HG03460 (cell line): ENCODE data around the gene ITGA11.

Experiments
- ATAC-seq: cut with Tn5 transposase; IDR thresholded peaks from one replicate; pipeline ENCODE4 v1.9.1; 2021; ENCODE audit not compliant: unreplicated experiment

ITGA11 gene

DNA sequence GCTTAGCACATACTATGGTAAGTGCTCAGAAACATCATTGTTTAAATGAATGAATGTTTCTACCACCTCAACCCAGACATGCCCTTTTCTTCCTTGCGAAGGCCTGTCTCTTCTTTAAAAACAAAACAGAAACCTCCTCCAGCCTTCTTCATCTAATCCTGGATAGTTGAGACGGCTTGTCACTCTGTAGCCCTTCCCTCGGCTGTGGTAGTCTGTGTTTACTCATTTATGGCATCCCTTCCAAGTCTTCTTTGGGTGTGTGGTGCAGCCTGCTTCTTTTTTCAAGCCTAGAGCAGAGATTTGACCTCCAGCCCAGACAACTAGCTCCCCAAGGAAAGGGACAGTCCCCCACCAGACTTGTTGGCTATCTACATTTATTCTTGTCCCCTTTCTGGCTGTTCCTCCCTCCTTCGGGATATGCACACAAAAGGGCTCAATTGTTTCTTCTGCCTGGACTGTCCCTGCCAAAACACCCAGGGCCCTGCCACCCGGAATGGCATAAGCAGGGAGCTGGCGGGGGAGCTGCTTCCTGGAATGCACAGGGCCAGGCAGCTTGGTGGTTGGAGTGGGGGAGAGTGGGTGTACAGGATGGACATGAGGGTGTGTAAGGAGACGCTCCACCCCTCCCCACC, 67.8 kb downstream of the ITGA11 start:
- no peak for ATAC-seq

DNA sequence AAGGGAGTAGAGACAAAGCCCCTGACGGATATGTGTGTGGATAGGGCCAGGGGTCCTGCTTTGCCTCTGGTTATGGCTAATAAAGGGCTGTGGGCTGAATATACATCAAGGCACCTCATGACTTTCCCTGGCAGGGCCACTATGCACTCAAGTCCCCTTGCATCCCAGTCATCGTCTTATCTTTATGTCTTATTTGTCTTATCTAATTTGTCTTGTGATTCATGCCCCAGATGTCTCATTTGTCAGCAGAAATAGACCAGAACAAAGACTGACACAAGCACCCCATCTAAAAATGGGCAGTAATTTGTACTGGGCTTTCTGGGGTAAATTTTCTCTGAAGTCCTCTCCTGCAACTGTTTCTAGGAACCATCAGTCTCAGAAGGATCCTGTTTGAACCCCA, 68.6 kb downstream of the ITGA11 start:
- no peak for ATAC-seq

DNA sequence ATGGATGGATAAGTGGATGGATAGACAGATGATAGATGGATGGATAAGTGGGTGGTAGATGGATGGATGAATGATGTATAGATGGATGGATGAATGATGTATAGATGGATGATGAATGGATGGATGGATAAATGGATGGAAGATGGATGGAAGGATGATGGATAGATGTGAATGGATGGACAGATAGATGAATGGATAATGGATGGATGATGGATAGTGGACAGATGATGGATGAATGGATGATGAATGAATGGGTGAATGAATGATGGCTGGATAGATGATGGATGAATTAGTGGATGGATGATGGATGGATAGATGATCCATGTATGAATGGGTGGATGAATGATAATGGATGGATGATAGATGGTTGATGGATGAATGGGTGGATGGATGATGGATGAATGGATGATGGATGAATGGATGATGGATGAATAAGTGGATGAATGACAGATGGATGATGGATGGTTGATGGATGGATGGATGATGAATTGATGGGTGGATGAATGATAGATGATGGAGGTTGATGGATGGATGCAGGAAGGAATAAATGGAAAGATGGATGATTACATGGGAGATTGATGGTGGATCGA, 69.3 kb downstream of the ITGA11 start:
- ATAC-seq: no peak

DNA sequence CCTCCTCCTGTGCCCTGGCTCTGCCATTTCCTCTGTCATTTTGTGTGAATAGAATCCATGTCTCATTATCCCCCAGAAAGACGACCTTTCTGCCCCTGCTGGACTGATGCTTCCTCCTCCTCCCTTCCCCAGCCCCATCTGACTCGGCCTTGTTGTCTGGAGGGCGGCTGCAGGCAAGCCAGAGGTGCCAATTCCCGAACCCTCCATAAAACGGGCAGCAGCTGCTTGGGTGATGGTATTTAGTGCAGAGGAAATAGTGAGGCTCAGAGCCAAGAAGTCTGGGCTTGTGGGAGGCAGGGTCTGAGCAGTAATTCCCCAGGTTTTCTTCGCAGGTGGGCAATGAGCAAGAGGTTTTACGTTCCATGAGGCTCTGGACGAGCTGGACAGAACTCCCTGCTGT, 71.2 kb downstream of the ITGA11 start:
- ATAC-seq: no peak

DNA sequence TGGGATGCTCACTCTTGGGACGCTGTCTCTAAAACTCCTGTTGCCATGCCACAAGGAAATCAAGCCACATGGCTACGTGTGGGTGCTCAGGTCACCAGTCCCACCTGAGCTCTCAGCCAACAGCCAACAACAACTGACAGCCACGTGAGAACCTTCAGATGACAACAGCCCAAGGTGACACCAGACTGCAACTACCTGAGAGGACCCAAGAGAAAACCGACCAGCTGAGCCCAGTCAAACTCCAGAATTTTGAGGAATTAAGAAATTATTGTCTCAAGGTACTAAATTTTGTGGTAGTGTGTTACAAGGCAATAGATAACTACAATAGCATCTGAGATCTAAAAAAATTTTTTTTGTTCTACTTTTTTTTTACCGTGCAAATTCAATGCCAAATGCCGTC, 75.2 kb downstream of the ITGA11 start:
- no peak for ATAC-seq

DNA sequence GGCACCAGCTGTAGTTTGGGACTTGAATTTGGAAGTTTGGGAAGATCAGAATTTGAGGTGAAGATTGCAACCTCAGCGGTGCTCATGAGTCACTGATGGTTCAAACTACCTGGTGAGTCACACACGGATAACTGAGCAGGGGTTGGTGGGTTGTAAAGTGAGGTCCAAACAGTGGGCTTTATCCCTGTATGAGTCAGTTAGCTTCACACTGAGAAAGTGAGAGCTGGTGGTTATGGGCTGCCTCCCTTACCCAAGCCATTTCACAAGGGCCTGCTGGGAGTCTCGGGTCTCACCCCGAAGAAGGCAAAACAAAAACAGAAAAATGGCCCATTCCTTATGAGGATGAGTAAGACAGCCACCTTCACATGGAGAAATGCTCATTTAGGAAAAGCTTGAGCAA, 77.0 kb downstream of the ITGA11 start:
- no peak for ATAC-seq

DNA sequence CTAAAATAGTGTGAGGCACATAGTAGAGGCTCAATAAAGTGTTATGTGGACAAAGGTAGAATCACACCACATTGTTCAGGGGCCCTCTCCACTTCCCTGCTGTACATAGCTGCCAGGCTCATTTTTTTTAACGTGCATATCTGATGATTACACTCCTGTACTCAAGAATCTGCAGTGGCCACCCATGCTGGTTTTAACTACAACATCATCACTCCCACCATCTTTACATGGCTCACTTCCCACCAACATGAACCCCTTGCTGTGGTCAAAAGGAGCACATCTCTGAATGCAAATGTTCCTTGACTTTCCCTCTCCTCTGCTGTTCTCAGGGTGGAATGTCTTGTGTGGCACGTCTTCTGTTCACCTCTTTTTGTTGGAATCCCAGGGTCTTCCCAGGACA, 77.7 kb downstream of the ITGA11 start:
- no peak for ATAC-seq

DNA sequence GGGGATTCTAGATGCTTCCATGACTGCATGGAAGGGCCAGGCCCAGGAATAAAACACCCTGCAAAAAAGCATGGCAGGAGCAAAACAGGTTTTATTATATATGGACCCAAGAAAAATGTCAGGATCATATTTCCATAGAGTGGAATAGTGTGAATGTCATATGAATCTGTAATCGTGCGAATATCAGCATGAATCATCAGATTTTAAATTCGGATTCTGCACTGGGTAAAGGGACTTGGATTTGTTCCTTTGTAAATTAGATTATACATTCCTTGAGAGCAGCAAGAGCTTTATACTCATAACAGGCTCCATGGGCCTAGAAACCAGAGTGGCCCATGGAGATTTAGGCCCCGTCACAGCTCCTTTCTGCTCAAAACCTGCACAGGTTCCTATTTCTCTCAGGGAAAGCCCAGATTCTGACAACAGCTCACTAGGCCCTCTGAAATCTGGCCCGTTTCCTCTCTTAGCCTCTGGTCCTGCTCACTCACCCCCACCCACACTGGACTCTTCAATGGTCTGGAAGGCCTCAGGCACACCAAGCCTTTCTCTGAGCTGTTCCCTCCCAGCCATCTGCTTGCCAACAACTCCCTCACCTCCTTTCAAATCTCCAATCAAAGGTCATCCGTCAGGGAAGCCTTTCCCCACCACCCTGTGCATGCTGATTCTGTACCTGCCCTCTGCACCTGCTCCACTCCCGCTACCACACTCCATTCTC, 78.4 kb downstream of the ITGA11 start:
- ATAC-seq: no peak

DNA sequence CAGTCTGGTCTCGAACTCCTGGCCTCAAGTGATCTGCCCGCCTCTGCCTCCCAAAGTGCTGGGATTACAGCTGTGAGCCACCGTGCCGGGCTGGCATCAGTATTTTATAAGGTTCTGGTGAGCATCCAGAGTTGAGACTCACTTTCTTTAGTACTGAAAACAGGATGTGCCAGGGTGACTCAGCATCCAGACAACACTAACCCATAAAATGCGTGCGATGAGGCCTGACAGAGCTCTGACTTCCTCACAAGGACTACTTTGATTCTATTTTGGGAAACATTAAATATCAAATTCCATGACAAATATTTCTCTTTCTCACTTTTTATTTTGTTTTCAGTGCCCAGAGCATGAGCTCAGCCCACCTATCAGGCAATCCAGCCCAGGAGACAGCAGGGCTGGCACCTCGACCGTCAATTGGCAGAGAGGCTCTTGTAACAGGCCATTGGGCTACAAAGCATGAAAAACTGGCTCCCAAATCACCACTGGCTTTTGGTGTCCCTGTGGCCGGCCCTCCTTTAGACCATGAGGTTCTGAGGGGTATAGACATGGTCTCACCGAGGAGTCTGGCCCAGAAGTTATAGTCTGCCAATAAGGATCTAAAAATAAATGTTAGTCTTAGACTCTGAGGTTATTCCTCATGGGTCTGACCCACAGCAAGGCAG, 79.4 kb downstream of the ITGA11 start:
- ATAC-seq: no peak

DNA sequence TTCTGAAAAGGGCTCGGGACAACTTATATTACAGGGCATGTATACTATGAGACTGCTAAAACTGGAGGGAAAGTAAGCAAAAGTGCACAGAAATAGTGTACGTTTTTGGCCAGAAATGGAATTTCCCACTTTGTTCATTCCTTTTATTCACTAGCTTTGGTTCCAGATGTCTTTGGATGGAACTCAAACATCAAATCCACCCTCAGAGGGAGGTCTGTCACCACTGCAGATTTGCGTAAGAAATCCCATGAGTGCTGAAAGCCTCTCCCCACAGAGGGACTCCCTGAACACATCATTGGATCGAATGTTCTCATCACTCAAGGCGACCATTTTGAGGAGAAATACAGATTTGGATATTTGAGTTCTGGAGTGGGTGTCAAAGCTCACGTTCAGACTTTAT, 82.8 kb downstream of the ITGA11 start:
- no peak for ATAC-seq

DNA sequence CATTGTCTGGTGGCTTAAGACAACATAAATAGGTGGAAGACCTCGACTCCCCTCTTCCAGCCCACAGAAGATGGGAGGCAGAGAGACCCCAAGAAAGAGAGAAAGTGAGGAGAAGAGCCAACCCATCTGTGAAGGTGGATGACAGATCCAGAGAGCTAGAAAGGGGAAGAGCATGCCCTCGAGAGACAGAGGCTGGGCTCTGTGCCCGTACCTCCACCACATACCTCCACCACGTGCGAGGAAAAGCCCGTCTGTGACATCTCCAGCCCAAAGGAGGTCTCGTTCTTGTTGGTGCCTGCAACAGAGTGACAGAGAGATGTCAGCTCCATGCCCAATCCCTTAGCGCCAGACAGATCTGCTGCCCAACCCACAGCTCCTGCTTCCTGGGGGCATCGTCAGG, 83.4 kb downstream of the ITGA11 start:
- ATAC-seq: no peak

DNA sequence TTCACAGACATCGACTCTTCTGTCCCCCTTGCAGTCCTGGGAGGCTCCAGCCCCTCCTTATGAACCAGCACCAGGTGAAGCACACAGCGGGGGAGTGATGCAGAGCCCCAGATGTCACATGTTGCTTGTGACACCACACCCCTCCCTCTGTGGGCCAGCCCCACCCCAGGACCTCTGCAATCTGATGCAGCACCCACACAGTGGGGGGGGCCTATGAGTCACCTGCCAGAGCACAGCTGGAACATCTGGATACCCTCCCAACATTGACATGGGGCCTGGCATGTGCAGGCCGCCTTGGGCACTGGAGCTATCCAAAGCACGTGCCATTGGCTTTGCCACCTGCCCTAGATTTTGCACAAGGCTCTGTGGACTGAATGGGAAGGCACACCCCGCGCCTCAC, 83.9 kb downstream of the ITGA11 start:
- ATAC-seq: no peak

DNA sequence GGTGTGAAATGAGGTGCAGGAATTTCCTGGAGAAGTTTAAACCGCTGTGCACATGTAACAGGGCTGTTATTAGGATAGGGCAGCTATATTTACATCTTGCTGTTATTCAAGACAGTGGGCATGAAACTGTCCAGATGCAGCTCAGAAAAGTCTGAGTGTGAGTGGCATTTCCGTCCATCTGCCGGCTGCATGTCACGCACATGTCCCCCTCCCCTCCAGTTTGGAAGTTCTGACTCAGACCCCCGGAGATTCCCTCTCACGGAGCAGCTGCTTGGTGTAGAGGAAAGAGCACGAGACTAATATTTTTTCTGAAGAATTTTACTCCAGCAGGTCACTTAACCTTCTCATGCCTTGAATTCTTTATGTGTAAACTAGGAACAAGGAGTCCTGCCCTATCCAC, 84.6 kb downstream of the ITGA11 start:
- no peak for ATAC-seq

DNA sequence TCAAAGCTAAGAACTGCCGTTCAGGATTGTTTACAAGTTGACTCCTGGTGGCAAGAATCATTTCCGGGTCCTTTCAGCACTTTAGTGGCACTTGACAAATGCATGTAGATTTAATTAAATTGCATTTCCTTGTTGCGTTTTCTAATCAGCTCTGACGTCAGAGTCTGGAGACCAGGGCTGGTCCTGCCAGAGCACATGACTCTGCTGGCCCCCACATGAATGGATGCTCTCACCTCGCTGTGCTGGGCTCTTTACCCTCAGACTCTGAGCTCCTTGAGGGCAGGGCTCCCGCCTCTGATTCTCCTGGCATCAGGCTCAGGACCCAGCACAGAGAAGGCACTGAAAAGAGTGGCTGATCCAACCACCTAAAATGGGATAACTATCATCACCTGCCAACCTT, 85.0 kb downstream of the ITGA11 start:
- no peak for ATAC-seq

DNA sequence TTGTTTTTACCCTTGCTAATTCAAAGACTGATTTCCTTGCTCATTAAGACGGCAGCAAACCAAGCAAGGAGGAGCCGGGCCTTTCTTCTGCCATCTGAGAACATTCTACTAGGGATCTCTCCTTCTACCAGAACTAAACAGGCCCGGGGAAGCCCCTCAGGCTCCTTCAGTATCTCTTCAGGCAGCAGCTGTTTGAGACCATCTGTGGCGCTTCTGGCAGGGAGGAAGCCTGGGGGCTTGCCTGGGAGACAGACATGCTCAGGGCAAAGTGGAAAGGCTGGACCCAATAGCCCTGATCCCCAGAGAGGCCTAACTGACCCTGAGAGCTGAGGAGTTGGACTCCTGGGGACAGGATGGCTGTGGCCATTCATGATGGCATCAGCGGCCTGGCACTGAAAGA, 86.5 kb downstream of the ITGA11 start:
- no peak for ATAC-seq

DNA sequence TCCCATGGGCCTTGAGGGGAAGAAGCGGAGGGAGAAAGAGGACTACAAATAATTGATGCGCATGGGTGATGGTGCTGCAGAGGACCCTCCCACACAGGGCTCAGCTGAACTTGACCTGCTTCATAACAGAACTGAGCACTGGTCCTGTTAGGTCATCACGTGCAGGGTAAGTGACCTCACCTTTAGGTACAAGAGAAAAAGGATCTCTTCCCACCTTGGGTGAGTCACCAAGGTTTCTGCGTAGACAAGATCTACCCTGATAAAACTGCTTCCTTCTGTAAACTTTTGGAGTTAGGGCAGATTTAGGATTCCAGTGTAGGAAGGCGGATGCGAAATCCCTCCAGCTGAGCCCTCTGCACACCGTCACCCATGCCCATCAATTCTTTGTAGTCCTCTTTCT, 87.4 kb downstream of the ITGA11 start:
- ATAC-seq: no peak

DNA sequence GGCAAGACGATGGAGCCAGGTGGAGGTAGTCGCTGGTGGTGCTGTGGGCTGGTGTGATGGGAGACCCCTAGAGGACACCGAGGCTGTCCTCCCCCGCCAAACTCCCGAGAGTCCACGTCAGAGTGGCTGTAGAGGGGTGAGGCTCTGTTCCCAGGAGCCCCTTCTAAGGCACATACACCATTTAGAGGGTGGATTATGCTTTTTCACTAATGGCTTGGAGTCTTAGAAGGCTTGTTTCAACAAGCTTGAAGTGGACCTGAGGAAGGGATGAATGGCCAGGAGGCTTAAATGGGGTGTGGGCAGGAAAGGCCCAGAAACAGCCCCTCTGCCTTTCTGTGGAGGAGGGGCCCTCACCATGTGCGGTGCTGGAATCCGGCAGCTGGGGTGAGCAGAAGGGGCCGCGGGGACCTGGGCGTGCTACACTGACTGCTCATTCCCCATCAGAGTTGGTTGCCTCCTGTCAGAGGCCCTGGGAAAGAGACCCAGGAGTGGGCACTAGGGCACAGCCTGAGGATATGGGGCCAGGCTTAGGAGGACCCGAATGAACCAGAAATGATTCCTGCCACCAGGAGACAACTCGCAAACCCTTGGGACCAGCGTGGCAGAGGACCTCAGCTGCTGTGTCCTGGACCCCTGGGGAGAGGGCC, 88.3 kb downstream of the ITGA11 start:
- ATAC-seq: no peak

DNA sequence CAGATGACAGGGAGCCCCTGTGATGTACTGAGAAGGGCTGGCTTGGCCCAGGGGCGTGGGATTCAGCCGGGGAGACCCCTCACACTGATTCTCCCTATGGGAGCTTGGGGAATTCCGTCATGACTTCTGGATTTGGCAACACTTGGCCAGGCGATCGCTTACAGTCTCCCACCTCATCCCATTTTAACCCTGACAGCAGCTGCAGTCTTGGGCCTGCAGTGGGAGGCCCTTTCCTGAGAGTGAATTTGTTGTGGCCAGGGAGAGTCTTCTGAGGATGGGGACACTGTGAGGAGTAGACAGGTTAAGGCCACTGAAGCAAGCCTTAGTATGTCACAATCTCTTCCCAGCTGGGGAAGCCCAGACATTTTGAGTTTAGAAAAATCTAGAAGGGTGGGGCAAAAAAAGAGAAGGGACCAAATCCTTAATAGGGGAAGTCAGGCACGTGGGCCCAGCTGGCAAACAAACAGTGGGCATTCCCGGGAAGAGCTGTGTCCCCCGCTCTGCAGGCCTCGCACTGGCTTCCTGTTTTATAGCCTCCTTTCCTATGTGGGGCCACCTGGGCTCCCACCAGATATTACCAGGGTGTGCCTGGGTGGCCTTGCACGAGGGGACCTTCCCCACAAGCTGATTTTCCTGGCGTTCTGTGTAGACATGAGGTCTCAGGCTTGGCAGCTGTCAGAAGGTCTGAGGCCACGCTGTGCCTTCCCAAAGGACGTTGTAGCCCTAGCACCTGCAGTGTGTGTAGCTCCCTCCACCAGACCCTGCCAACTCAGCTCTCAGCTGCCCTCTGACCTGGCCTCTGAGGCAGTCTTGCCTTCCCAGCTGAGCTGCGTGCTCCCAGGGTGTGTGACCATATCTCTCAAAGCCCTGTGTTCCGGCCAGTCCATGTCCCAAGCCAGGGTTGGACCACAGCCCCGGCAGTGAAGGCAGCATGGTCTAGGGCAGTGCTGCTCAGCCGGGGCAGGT, 89.9 kb downstream of the ITGA11 start:
- ATAC-seq: no peak

DNA sequence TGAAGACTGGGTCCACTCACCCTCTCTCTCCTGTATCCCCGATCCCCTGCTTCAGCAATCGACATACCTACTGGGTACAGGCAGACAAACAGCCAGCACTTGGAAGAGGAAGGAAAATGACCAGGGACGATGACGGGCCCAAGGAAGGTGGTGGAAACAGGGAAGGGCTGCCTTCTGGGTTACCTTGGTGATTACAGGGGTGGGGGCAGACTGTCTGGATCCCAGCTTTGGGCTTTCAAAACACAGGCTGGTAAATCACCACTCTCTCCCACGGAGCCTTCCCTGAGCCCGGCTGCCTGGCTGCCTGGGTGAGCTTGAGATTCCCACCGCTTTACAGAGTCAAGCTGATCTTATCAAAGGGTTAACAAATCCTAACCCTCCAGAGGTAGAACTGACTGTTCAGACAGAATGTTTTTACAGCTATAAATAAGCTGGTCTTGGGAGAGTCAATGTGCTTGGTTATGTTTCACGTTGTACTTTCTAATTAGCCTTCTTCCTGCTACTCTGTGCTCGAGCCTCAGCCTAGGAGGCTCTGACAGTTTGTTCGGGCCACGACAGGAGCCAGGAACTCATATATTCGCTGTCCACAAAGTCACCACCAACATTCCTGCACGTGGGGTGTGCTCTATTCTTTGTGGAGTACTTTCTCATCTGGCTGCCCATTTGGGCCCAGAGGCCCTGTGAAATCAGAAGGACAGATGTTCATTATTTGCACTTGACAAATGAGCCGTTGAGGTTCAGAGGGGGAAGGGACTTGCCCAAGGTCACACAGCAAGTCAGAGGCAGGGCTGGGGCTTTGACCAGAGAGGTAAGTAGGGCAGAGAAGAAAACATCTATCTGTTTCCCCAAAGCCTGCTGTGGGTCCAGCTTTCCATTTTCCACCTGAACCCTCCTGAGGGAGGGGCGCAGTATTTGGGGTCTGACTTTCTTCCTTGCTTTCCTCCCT, 91.0 kb downstream of the ITGA11 start:
- no peak for ATAC-seq
